NT2/D1 (cell line): ENCODE measurements around the gene EDA.

Source experiments
- SUZ12 ChIP-seq: IDR thresholded peaks from 2 replicates; pipeline ENCODE4 v1.6.1; 2011; ENCODE audit not compliant: insufficient read length, insufficient read depth; ENCODE audit errors: extremely low read depth
- YY1 ChIP-seq: IDR thresholded peaks from 2 replicates; pipeline ENCODE4 v1.6.1; 2011; ENCODE audit not compliant: insufficient read length, insufficient read depth
- ZNF274 ChIP-seq: IDR thresholded peaks from 2 replicates; pipeline ENCODE4 v1.6.1; 2011; ENCODE audit warnings: mild to moderate bottlenecking, low read depth, low read length

- TF ChIP-seq ZNF274 = no peak
- no peak for TF ChIP-seq YY1
- no peak for TF ChIP-seq SUZ12
These were observed 228.7 kb downstream of the EDA start for GRCh38 chrX:69844636-69845035.
